Measurements from ENCODE around the gene CLEC18A.
"Not testable (repeated sequence)": the region's sequence is repeated elsewhere in the genome, so short reads cannot be mapped to it uniquely, and the experiment has no call there.

CLEC18A gene

GRCh38 chr16:69951017-69951671 lies at the start of gene CLEC18A:
TSS of gene CLEC18A (plus strand) at chr16:69951334. CDS start at chr16:69951367, 33 bp downstream.
- not testable (repeated sequence) for DNase-seq (ENCODE audit: low read depth)

GRCh38 chr16:69903865-69904415 lies 47.2 kb upstream of the CLEC18A start:
- DNase-seq (ENCODE audit: low read depth): no peak

- DNase-seq (ENCODE audit: low read depth): no peak
Observed at GRCh38 chr16:69904495-69905170, 46.5 kb upstream of the CLEC18A start.

- DNase-seq (ENCODE audit: low read depth): no peak
Observed at GRCh38 chr16:69905171-69905555, 46.0 kb upstream of the CLEC18A start.

GRCh38 chr16:69906838-69907401 lies 44.2 kb upstream of the CLEC18A start:
- DNase-seq (ENCODE audit: low read depth): no peak

- no peak for DNase-seq (ENCODE audit: low read depth)
Observed at GRCh38 chr16:69909043-69909442, 42.1 kb upstream of the CLEC18A start.

- DNase-seq (ENCODE audit: low read depth): no peak
Observed at GRCh38 chr16:69909760-69910159, 41.4 kb upstream of the CLEC18A start.

- no peak for DNase-seq (ENCODE audit: low read depth)
Observed at GRCh38 chr16:69910964-69911363, 40.2 kb upstream of the CLEC18A start.

GRCh38 chr16:69916462-69916861 lies 34.7 kb upstream of the CLEC18A start:
- DNase-seq (ENCODE audit: low read depth): no peak

GRCh38 chr16:69917311-69917710 lies 33.8 kb upstream of the CLEC18A start:
- no peak for DNase-seq (ENCODE audit: low read depth)

- DNase-seq (ENCODE audit: low read depth): peak; percentile 91
Observed at GRCh38 chr16:69917739-69918138, 33.4 kb upstream of the CLEC18A start.

- DNase-seq (ENCODE audit: low read depth): no peak
Observed at GRCh38 chr16:69918241-69918640, 32.9 kb upstream of the CLEC18A start.

GRCh38 chr16:69921127-69921526 lies 30.0 kb upstream of the CLEC18A start:
- DNase-seq (ENCODE audit: low read depth): peak; percentile 67

- no peak for DNase-seq (ENCODE audit: low read depth)
Observed at GRCh38 chr16:69922200-69922599, 28.9 kb upstream of the CLEC18A start.

GRCh38 chr16:69924041-69924775 lies 26.9 kb upstream of the CLEC18A start:
- DNase-seq (ENCODE audit: low read depth): no peak

GRCh38 chr16:69924777-69925191 lies 26.4 kb upstream of the CLEC18A start:
- peak; percentile 84 for DNase-seq (ENCODE audit: low read depth)

- no peak for DNase-seq (ENCODE audit: low read depth)
Observed at GRCh38 chr16:69925311-69925710, 25.8 kb upstream of the CLEC18A start.

- no peak for DNase-seq (ENCODE audit: low read depth)
Observed at GRCh38 chr16:69926241-69926640, 24.9 kb upstream of the CLEC18A start.

- peak; percentile 86 for DNase-seq (ENCODE audit: low read depth)
Observed at GRCh38 chr16:69927056-69927757, 23.9 kb upstream of the CLEC18A start.

- no peak for DNase-seq (ENCODE audit: low read depth)
Observed at GRCh38 chr16:69928856-69929400, 22.2 kb upstream of the CLEC18A start.

- no peak for DNase-seq (ENCODE audit: low read depth)
Observed at GRCh38 chr16:69929480-69929879, 21.7 kb upstream of the CLEC18A start.
